Keratinocyte (primary cell): ENCODE measurements around the gene AHNAK. TPM values are rescaled to one million over a fixed set of nuclear protein-coding genes. Genes with fewer than 3 reads are reported as not detected.

Source experiments
- DNase-seq: peaks from one replicate; pipeline ENCODE4 v3.0.0-alpha.2; 2011; ENCODE audit warnings: low read depth, missing footprints, low spot score
- FAIRE-seq: peaks from 2 replicates; lab custom pipeline; 2011; peaks lifted over from hg19 to GRCh38; lab: Jason Lieb, UNC
- H2AFZ ChIP-seq: 2 replicates; pipeline ENCODE4 v1.6.0; 2012; ENCODE audit warnings: low read length, control low read depth, inconsistent platforms; ENCODE audit not compliant: control insufficient read depth
- H3K27ac ChIP-seq: 2 replicates; pipeline ENCODE4 v1.5.1; 2011; ENCODE audit warnings: low read length; ENCODE audit not compliant: control insufficient read depth, insufficient read depth
- H3K27me3 ChIP-seq: 3 replicates; pipeline ENCODE4 v1.6.0; 2011; ENCODE audit warnings: low read length; ENCODE audit not compliant: control insufficient read depth, insufficient read depth; ENCODE audit errors: extremely low read depth
- H3K36me3 ChIP-seq, 2 experiments: 2 replicates in 1 of 2; 3 replicates in 1 of 2; pipeline ENCODE4 v1.5.1; 2011; ENCODE audit warnings: low read length in 2 of 2, mild to moderate bottlenecking in 1 of 2; ENCODE audit not compliant: control insufficient read depth in 2 of 2, insufficient read depth in 2 of 2; ENCODE audit errors: extremely low read depth in 1 of 2
- H3K4me1 ChIP-seq: 3 replicates; pipeline ENCODE4 v1.5.1; 2011; ENCODE audit warnings: low read length; ENCODE audit not compliant: control insufficient read depth, insufficient read depth; ENCODE audit errors: extremely low read depth
- H3K4me2 ChIP-seq: 3 replicates; pipeline ENCODE4 v1.6.0; 2011; ENCODE audit warnings: low read depth, low read length; ENCODE audit not compliant: control insufficient read depth, insufficient read depth; ENCODE audit errors: extremely low read depth
- H3K4me3 ChIP-seq, 3 experiments: fragments of 200-600 bp in 1 of 3; sonication (generic) in 1 of 3; 2 replicates in 2 of 3; 3 replicates in 1 of 3; pipeline ENCODE4 v1.5.1; 2011 to 2016; ENCODE audit warnings: low read length in 3 of 3, mild to moderate bottlenecking in 3 of 3, control low read depth in 2 of 3, inconsistent platforms in 1 of 3, low read depth in 1 of 3, mixed read lengths in 1 of 3, mixed run types in 1 of 3, moderate library complexity in 1 of 3; ENCODE audit not compliant: control insufficient read depth in 2 of 3, insufficient read depth in 2 of 3; ENCODE audit errors: extremely low read depth in 1 of 3
- H3K79me2 ChIP-seq: 2 replicates; pipeline ENCODE4 v1.6.0; 2012; ENCODE audit warnings: low read length; ENCODE audit not compliant: control insufficient read depth, insufficient read depth
- H3K9ac ChIP-seq: 3 replicates; pipeline ENCODE4 v1.6.0; 2011; ENCODE audit warnings: low read length; ENCODE audit not compliant: control insufficient read depth, insufficient read depth; ENCODE audit errors: extremely low read depth
- H3K9me1 ChIP-seq: 3 replicates; pipeline ENCODE4 v1.6.0; 2011; ENCODE audit warnings: low read length; ENCODE audit not compliant: control insufficient read depth, insufficient read depth; ENCODE audit errors: extremely low read depth
- H3K9me3 ChIP-seq: 2 replicates; pipeline ENCODE4 v1.5.1; 2012; ENCODE audit warnings: low read depth, low read length; ENCODE audit not compliant: control insufficient read depth
- H4K20me1 ChIP-seq: 3 replicates; pipeline ENCODE4 v1.6.0; 2011; ENCODE audit warnings: low read length; ENCODE audit not compliant: control insufficient read depth, insufficient read depth; ENCODE audit errors: extremely low read depth
- EZH2 ChIP-seq: IDR thresholded peaks from one replicate; pipeline ENCODE4 v1.6.1; 2012; ENCODE audit warnings: inconsistent platforms, mild to moderate bottlenecking, low read length, moderate library complexity
- dilution Hi-C: fragments of 300-500 bp; cut with MboI; formaldehyde crosslinking; loops from one replicate; pipeline ENCODE4 v1.7.0; 2020; ENCODE audit warnings: low sequenced_read_pairs; ENCODE audit not compliant: extremely low pct_ligation_motif_present
- polyA plus RNA-seq, 5 experiments: library from polyadenylated mRNA; depleted of rRNA in 3 of 5; stranded (reverse) in 3 of 5; stranded (forward) in 1 of 5; unstranded in 1 of 5; fragments of >200 nt; gene quantifications; 1 replicate in 1 of 5; 2 replicates in 3 of 5; 3 replicates in 1 of 5; pipeline versions ENCODE4 v1.2.1 to v1.2.3, GENCODE V29; 2011 to 2012; ENCODE audit warnings: missing spikeins in 2 of 5, low read depth in 1 of 5, low replicate concordance in 1 of 5
- TF ChIP-seq, protein P1 (sequence below), 3 experiments: IDR thresholded peaks in 1 of 3; conservative IDR thresholded peaks in 1 of 3; optimal IDR thresholded peaks in 1 of 3; 2 replicates in 2 of 3; 3 replicates in 1 of 3; pipeline versions ENCODE3 to v1.5.1; 2011; ENCODE audit warnings: low read length in 3 of 3, mild to moderate bottlenecking in 3 of 3, moderate library complexity in 2 of 3, control low read depth in 1 of 3, inconsistent platforms in 1 of 3; ENCODE audit not compliant: insufficient read depth in 2 of 3; ENCODE audit errors: extremely low read depth in 1 of 3

AHNAK gene
- polyA plus RNA-seq, 1 donor (not counting 4 experiments of a cell fraction or from before 2014, with no cell fraction given), result 220 TPM

DNA sequence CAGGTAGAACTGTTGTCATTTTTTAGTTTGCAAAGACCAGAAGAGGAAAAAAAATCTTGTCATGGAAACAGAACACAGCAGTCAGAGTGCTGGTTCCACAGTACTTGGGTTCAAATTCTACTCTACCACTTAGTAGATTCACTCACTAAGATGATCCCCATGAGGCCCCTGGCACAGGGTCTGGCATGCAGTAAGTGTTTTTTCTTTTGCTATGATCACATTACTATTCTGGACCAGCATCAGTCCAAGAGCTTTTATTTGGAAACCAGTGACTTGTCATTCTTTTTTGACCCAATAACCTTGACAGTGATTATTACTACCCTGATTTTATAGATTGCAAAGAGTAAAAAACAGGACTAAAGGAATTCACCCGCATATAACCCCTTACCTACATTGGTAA, 23.0 kb upstream of the AHNAK start:
- TF ChIP-seq, protein P1, sequence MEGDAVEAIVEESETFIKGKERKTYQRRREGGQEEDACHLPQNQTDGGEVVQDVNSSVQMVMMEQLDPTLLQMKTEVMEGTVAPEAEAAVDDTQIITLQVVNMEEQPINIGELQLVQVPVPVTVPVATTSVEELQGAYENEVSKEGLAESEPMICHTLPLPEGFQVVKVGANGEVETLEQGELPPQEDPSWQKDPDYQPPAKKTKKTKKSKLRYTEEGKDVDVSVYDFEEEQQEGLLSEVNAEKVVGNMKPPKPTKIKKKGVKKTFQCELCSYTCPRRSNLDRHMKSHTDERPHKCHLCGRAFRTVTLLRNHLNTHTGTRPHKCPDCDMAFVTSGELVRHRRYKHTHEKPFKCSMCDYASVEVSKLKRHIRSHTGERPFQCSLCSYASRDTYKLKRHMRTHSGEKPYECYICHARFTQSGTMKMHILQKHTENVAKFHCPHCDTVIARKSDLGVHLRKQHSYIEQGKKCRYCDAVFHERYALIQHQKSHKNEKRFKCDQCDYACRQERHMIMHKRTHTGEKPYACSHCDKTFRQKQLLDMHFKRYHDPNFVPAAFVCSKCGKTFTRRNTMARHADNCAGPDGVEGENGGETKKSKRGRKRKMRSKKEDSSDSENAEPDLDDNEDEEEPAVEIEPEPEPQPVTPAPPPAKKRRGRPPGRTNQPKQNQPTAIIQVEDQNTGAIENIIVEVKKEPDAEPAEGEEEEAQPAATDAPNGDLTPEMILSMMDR (optimal IDR thresholded peaks at IDR 0.05 in 1 of 3, IDR thresholded peaks at IDR 0.05 in 1 of 3, conservative IDR thresholded peaks at IDR 0.05 in 1 of 3; ENCODE audit: extremely low read depth in 1 of 3, insufficient read depth in 2 of 3, low read length in 3 of 3), result no peak
- TF ChIP-seq EZH2, result no peak
- Histone ChIP-seq H3K9ac (no peak overlapping the region), H3K4me1 (peaks cover 17% of the 10 kb centered on the region), H3K36me3 (peaks cover 39 to 40% of the 10 kb centered on the region in 2 experiments), H3K27me3 (no peaks in the 10 kb centered on the region), H3K4me3 (no peak overlapping the region), H3K4me2 (no peak overlapping the region), H3K9me3 (no peaks in the 10 kb centered on the region), H3K9me1 (peaks cover 2% of the 10 kb centered on the region), H3K27ac (no peak overlapping the region), H2AFZ (no peak overlapping the region), H3K79me2 (peaks cover 87% of the 10 kb centered on the region), H4K20me1 (peaks cover 24% of the 10 kb centered on the region)
- DNase-seq (no peak), FAIRE-seq (no peak)
- dilution Hi-C loops, result no loop called here

DNA sequence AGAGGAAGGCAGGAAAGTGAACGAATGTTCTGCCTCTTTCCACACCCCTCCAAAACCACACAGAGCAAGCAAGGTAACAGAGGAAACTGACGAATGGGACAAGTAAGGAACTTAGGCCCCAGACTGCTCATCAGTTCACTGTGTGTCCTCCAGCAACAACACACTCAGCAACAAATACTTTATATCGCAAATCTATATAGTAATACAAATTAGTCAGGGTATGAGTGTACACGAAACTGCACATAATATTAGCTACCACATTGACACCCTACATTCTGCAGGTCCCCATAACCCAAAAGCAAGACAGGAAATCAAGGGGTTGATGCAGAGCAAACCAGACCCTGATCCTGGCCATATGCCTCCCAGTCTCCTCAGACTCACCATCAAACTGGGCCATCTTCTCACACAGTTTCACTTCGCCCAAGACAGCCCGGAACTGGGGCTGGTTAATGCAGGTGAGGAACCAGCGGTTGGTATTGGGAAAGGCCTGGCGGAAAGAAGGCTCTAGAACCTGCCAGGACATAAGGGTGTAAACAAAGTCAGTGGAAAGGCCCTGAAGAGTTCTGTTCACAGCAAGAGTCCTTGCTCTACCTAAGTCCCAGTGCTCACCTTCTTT, 20.5 kb upstream of the AHNAK start:
- FAIRE-seq, result no peak
- Histone ChIP-seq H3K27ac (no peak overlapping the region), H3K27me3 (no peaks in the 10 kb centered on the region), H3K79me2 (peaks cover 82% of the 10 kb centered on the region), H3K9me3 (no peaks in the 10 kb centered on the region), H4K20me1 (peaks cover 30% of the 10 kb centered on the region), H3K4me1 (peaks cover 15% of the 10 kb centered on the region), H3K4me3 (no peak overlapping the region), H2AFZ (no peak overlapping the region), H3K9me1 (peaks cover 2% of the 10 kb centered on the region), H3K9ac (no peak overlapping the region), H3K36me3 (peaks cover 39 to 40% of the 10 kb centered on the region in 2 experiments), H3K4me2 (no peak overlapping the region)
- TF ChIP-seq, protein P1 (optimal IDR thresholded peaks at IDR 0.05 in 1 of 3, IDR thresholded peaks at IDR 0.05 in 1 of 3, conservative IDR thresholded peaks at IDR 0.05 in 1 of 3; ENCODE audit: extremely low read depth in 1 of 3, insufficient read depth in 2 of 3, low read length in 3 of 3), result no peak
- no peak for TF ChIP-seq EZH2
- dilution Hi-C loops, result no loop called here
- no peak for DNase-seq
